Measurements from ENCODE around the gene NKX1-1.
A peak's percentile ranks its signal among the peaks of the same experiment; 100 is the strongest.

The NKX1-1 gene

DNA sequence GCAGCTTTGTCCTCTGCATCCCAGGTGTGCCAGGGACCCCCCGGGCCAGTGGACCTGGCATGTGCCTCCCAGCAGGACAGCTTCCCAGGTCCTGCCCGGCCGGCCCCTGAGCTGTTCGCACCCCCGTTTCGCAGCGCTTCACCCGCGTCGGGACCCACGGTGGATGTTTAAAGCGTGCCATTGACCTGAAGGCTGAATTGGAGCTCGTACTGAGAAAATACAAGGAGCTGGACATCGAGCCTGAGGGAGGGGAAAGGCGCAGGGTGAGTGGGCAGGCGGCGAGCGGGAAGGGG lies 51.3 kb downstream of the NKX1-1 start:
- no peak overlapping the region for H3K4me3 ChIP-seq (ENCODE audit: low read depth, low read length)
- no peak for TF ChIP-seq MYC (IDR thresholded peaks at IDR 0.05; ENCODE audit: low read depth, low read length)
- TF ChIP-seq, protein P1, sequence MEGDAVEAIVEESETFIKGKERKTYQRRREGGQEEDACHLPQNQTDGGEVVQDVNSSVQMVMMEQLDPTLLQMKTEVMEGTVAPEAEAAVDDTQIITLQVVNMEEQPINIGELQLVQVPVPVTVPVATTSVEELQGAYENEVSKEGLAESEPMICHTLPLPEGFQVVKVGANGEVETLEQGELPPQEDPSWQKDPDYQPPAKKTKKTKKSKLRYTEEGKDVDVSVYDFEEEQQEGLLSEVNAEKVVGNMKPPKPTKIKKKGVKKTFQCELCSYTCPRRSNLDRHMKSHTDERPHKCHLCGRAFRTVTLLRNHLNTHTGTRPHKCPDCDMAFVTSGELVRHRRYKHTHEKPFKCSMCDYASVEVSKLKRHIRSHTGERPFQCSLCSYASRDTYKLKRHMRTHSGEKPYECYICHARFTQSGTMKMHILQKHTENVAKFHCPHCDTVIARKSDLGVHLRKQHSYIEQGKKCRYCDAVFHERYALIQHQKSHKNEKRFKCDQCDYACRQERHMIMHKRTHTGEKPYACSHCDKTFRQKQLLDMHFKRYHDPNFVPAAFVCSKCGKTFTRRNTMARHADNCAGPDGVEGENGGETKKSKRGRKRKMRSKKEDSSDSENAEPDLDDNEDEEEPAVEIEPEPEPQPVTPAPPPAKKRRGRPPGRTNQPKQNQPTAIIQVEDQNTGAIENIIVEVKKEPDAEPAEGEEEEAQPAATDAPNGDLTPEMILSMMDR (IDR thresholded peaks at IDR 0.05; ENCODE audit: low read depth, low read length): no peak
- TF ChIP-seq POLR2A (IDR thresholded peaks at IDR 0.05; ENCODE audit: extremely low read depth, insufficient read length): no peak
- TF ChIP-seq MAX (IDR thresholded peaks at IDR 0.05; ENCODE audit: low read depth, low read length): no peak
- no peak for DNase-seq (ENCODE audit: low read depth)

DNA sequence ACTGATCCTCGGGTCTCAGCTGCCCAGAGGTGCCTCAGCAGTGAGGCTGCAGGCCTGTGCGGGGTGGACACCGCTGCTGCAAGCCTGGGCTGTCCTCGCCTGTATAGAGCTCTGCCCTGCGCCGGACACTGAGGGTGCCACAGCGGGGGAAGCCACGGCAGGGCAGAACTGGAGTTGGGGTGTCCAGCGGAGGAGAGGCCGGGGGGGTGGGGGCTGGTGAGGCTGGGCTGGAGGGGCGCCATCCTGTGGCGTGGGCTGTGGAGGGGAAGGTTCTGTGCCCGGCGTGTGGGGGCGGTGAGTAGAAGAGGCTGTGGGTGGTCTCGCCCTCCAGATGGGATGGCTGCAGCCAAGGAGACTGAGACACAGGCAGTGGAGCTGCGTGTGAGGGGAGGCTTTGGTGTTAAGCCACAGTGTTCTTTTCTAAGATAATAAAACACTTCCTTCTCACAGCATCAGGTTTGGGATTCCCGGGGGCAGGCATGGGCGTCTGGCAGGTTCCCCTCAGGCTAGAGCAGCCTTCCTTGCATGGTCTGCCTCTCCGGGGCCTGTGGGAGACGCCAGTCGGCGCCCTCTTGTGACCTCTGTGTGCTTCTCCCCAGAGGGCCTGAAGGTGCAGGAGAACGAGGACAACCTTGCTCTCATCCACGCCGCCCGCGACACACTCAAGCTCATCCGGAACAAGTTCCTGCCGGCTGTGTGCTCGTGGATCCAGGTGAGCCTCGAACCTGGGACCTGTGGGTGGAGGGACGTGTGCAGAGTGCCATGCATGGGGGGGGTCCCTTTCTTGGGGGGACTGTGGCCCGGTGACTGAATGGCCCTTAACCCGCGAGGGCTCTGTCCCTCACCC lies 51.9 kb downstream of the NKX1-1 start:
- DNase-seq (ENCODE audit: low read depth): peak; percentile 52
- no peak for TF ChIP-seq POLR2A (IDR thresholded peaks at IDR 0.05; ENCODE audit: extremely low read depth, insufficient read length)
- no peak for TF ChIP-seq MAX (IDR thresholded peaks at IDR 0.05; ENCODE audit: low read depth, low read length)
- TF ChIP-seq, protein P1 (IDR thresholded peaks at IDR 0.05; ENCODE audit: low read depth, low read length): peak; percentile 22
- TF ChIP-seq MYC (IDR thresholded peaks at IDR 0.05; ENCODE audit: low read depth, low read length): no peak
- no peak overlapping the region for H3K4me3 ChIP-seq (ENCODE audit: low read depth, low read length)

GRCh38 chr4:1353186-1354055 lies 52.8 kb downstream of the NKX1-1 start:
- TF ChIP-seq POLR2A (IDR thresholded peaks at IDR 0.05; ENCODE audit: extremely low read depth, insufficient read length) (no peak), MAX (IDR thresholded peaks at IDR 0.05; ENCODE audit: low read depth, low read length) (no peak), MYC (IDR thresholded peaks at IDR 0.05; ENCODE audit: low read depth, low read length) (no peak)
- TF ChIP-seq, protein P1 (IDR thresholded peaks at IDR 0.05; ENCODE audit: low read depth, low read length): no peak

More at GRCh38 chr4:1353186-1354055, 52.8 kb downstream of the NKX1-1 start:
- H3K4me3 ChIP-seq (ENCODE audit: low read depth, low read length): no peak overlapping the region
- no peak for DNase-seq (ENCODE audit: low read depth)
